Testis (tissue), 3 donors: Measurements from ENCODE around the gene ALDH9A1. TPM values are rescaled to one million over a fixed set of nuclear protein-coding genes. Genes with fewer than 3 reads are reported as not detected.
"Not testable (repeated sequence)": the region's sequence is repeated elsewhere in the genome, so short reads cannot be mapped to it uniquely, and the experiment has no call there.

Source experiments
- DNase-seq: peaks from one replicate; pipeline ENCODE4 v3.0.0-alpha.2; 2019
- H3K27ac ChIP-seq, 2 donors: fragments of 200-600 bp; sonication (generic); one replicate each; pipeline ENCODE4 v1.5.1; 2019
- H3K27me3 ChIP-seq: fragments of 200-600 bp; sonication (generic); one replicate; pipeline ENCODE4 v1.5.1; 2019
- H3K36me3 ChIP-seq: fragments of 200-600 bp; sonication (generic); one replicate; pipeline ENCODE4 v1.5.1; 2017; ENCODE audit warnings: low read depth; ENCODE audit errors: missing control alignments
- H3K4me1 ChIP-seq: fragments of 200-600 bp; sonication (generic); one replicate; pipeline ENCODE4 v1.5.1; 2019
- H3K4me3 ChIP-seq, 2 donors: fragments of 200-600 bp; sonication (generic); one replicate each; pipeline ENCODE4 v1.5.1; 2017 to 2019
- H3K9me3 ChIP-seq: fragments of 200-600 bp; sonication (generic); one replicate; pipeline ENCODE4 v1.5.1; 2017
- CTCF ChIP-seq, 3 experiments: fragments of 450-650 bp in 2 of 3; fragments of 200-600 bp in 1 of 3; sonication (generic) in 1 of 3; IDR thresholded peaks; one replicate each; pipeline ENCODE4 v1.5.1; 2016 to 2019; ENCODE audit warnings: antibody characterized with exemption in 3 of 3, mild to moderate bottlenecking in 2 of 3, moderate library complexity in 1 of 3
- POLR2A ChIP-seq: fragments of 450-650 bp; IDR thresholded peaks from one replicate; pipeline ENCODE4 v1.6.1; 2017; ENCODE audit warnings: antibody characterized with exemption, mild to moderate bottlenecking, moderate library complexity
- WGBS, 2 donors: methylation state at CpG; one replicate each; pipeline ENCODE4 v1.1.5; 2018; 5-methylcytosine and 5-hydroxymethylcytosine counted together
- intact Hi-C: fragments of 100-400 bp; cut with DNase I; formaldehyde crosslinking; loops from one replicate; pipeline ENCODE4 v1.15.1; 2023; ENCODE audit warnings: low total_unique reads
- polyA plus RNA-seq: library from polyadenylated mRNA; stranded (reverse); fragments of 350-450 nt; fragmentation: Illumina TruSeq; extraction: RNeasy Lipid Tissue Mini Kit (QIAGEN cat#74804); gene quantifications from one replicate; pipeline ENCODE4 v1.2.3, GENCODE V29; 2014; ENCODE audit warnings: low read depth, low replicate concordance; ENCODE audit not compliant: insufficient read depth
- total RNA-seq, 2 donors: library from RNA; depleted of rRNA; stranded (reverse); fragments of >200 nt; gene quantifications; one replicate each; pipeline ENCODE4 v1.2.3, GENCODE V29; 2016

Gene ALDH9A1
- total and polyA plus RNA-seq, 3 donors from 2014 or later: 144 to 201 (median 188) TPM

GRCh38 chr1:165688046-165688445 lies 10.3 kb downstream of the ALDH9A1 start:
- TF ChIP-seq POLR2A (no peak), CTCF (IDR thresholded peaks at IDR 0.05) (no peak)
- no peaks in the 10 kb centered on the region for H3K36me3 ChIP-seq
- H3K27me3 ChIP-seq: no peaks in the 10 kb centered on the region
- H3K4me1 ChIP-seq: peaks cover 23% of the 10 kb centered on the region
- intact Hi-C loops: no loop called here
- WGBS, 2 donors: 50 to 51% methylated on average over 5 of the region's 5 CpGs
- no peak overlapping the region for H3K4me3 ChIP-seq
- H3K9me3 ChIP-seq: no peaks in the 10 kb centered on the region
- peak; percentile 70 for DNase-seq
- H3K27ac ChIP-seq: peak overlapping the region; percentile 19 to 51

- Histone ChIP-seq H3K36me3 (no peaks in the 10 kb centered on the region), H3K9me3 (no peaks in the 10 kb centered on the region), H3K4me1 (peaks cover 23% of the 10 kb centered on the region), H3K4me3 (no peak overlapping the region), H3K27me3 (no peaks in the 10 kb centered on the region), H3K27ac (peak overlapping the region in 1 of 2 donors; percentile 21)
- WGBS, 2 donors: 84 to 90% methylated on average over 2 of the region's 2 CpGs
- no peak for TF ChIP-seq CTCF (IDR thresholded peaks at IDR 0.05)
- TF ChIP-seq POLR2A: no peak
- intact Hi-C loops: no loop called here
- DNase-seq: no peak
These were observed 11.4 kb downstream of the ALDH9A1 start for GRCh38 chr1:165686971-165687433.

GRCh38 chr1:165686121-165686970 lies 12.0 kb downstream of the ALDH9A1 start:
- Histone ChIP-seq H3K36me3 (no peaks in the 10 kb centered on the region), H3K4me1 (peaks cover 23% of the 10 kb centered on the region), H3K27ac (peak overlapping the region in 1 of 2 donors; percentile 21), H3K4me3 (no peak overlapping the region), H3K9me3 (no peaks in the 10 kb centered on the region), H3K27me3 (no peaks in the 10 kb centered on the region)
- peak; percentile 67 for DNase-seq
- WGBS, 2 donors: 74 to 88% methylated on average over 6 of the region's 6 CpGs
- TF ChIP-seq POLR2A: no peak
- TF ChIP-seq CTCF (IDR thresholded peaks at IDR 0.05): peak in 1 of 3 experiments; percentile 13
- intact Hi-C loops: no loop called here

- peaks cover 20% of the 10 kb centered on the region for H3K4me1 ChIP-seq
- TF ChIP-seq POLR2A (no peak), CTCF (IDR thresholded peaks at IDR 0.05) (no peak)
- 21 to 44% methylated on average over 1 of the region's 1 CpG for WGBS, 2 donors
- intact Hi-C loops: no loop called here
- no peak overlapping the region for H3K27ac ChIP-seq
- no peak for DNase-seq
- no peaks in the 10 kb centered on the region for H3K9me3 ChIP-seq
- H3K27me3 ChIP-seq: no peaks in the 10 kb centered on the region
- H3K4me3 ChIP-seq: no peak overlapping the region
- no peaks in the 10 kb centered on the region for H3K36me3 ChIP-seq
These were observed 14.4 kb downstream of the ALDH9A1 start for GRCh38 chr1:165683848-165684485.

GRCh38 chr1:165680773-165681172 lies 17.6 kb downstream of the ALDH9A1 start:
- H3K4me1 ChIP-seq, DNase-seq, H3K4me3 ChIP-seq, intact Hi-C loops, H3K27ac ChIP-seq, H3K9me3 ChIP-seq, H3K27me3 ChIP-seq, H3K36me3 ChIP-seq: not testable (repeated sequence)
- 93 to 97% methylated on average over 4 of the region's 4 CpGs for WGBS, 2 donors
